ENCODE data around the gene PIGT. TPM values are rescaled to one million over a fixed set of nuclear protein-coding genes. Genes with fewer than 3 reads are reported as not detected.

Gene PIGT
- polyA plus RNA-seq, 1 of the 3 experiments (the other 2 are of a cell fraction) = 144 TPM

DNA sequence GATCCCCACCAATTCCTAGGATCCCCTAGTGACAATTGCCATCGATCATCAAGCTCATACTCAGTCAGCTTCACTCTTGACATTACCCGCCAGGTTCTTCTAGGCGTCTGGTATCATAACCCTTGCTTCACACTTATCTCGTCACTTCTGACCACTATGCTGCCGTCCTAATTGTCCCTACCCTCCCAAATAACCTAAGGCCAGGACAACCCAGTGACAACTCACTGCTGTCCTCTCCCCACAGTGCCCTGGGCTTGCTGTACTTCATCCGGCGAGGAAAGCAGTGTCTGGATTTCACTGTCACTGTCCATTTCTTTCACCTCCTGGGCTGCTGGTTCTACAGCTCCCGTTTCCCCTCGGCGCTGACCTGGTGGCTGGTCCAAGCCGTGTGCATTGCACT lies 49.3 kb upstream of the PIGT start (continued):
- TF ChIP-seq NRF1 (IDR thresholded peaks at IDR 0.05; ENCODE audit: low read depth, low read length) = no peak
- TF ChIP-seq, protein P1, sequence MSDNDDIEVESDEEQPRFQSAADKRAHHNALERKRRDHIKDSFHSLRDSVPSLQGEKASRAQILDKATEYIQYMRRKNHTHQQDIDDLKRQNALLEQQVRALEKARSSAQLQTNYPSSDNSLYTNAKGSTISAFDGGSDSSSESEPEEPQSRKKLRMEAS (IDR thresholded peaks at IDR 0.05; ENCODE audit: low read depth) = no peak
- TF ChIP-seq FOXJ3 (CRISPR knock-in tag; IDR thresholded peaks at IDR 0.05) = no peak
- TF ChIP-seq NFIC (IDR thresholded peaks at IDR 0.05; ENCODE audit: borderline replicate concordance) = no peak
- TF ChIP-seq RCOR1 (IDR thresholded peaks at IDR 0.05; ENCODE audit: low read length) = no peak
- no peak for TF ChIP-seq JUND (IDR thresholded peaks at IDR 0.05)

DNA sequence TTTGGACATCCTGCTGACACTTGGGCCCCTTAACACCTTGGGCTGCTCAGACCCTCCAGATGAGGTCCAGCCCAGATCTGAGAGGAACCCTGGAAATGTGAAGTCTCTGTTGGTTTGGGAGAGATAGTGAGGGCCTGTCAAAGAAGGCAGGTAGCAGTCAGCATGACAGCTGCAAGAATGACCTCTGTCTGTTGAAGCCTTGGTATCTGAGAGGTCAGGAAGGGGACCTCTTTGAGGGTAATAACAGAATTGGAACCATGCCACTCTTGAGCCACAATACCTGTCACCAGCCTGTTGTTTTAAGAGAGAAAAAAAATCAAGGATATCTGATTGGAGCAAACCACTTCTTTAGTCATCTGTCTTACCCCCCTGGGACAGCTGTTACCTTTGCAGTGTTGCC lies 48.8 kb upstream of the PIGT start:
- H2AFZ ChIP-seq (ENCODE audit: low read depth) = no peak overlapping the region
- no peaks in the 10 kb centered on the region for H4K20me1 ChIP-seq (ENCODE audit: insufficient read depth)
- no peaks in the 10 kb centered on the region for H3K27me3 ChIP-seq (ENCODE audit: insufficient read depth)
- TF ChIP-seq, protein P2, sequence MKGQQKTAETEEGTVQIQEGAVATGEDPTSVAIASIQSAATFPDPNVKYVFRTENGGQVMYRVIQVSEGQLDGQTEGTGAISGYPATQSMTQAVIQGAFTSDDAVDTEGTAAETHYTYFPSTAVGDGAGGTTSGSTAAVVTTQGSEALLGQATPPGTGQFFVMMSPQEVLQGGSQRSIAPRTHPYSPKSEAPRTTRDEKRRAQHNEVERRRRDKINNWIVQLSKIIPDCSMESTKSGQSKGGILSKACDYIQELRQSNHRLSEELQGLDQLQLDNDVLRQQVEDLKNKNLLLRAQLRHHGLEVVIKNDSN (IDR thresholded peaks at IDR 0.05; ENCODE audit: borderline replicate concordance, low read depth) = no peak
- TF ChIP-seq GATA2 (CRISPR knock-in tag; IDR thresholded peaks at IDR 0.05) = no peak
- no peak for TF ChIP-seq RCOR1 (IDR thresholded peaks at IDR 0.05; ENCODE audit: low read length)
- TF ChIP-seq EZH2phosphoT487 (IDR thresholded peaks at IDR 0.05; ENCODE audit: borderline replicate concordance, low read depth) = no peak
- TF ChIP-seq GABPA (IDR thresholded peaks at IDR 0.05; ENCODE audit: low read depth) = no peak
- no peak for TF ChIP-seq IRF3 (IDR thresholded peaks at IDR 0.05; ENCODE audit: low read depth, low read length)
- TF ChIP-seq NFIC (IDR thresholded peaks at IDR 0.05; ENCODE audit: borderline replicate concordance) = no peak
- TF ChIP-seq EP300 (IDR thresholded peaks at IDR 0.05; ENCODE audit: borderline replicate concordance in 1 of 2, low read depth in 1 of 2, low read length in 1 of 2) = no peak
- TF ChIP-seq YY1 (IDR thresholded peaks at IDR 0.05; ENCODE audit: low read depth) = no peak
- TF ChIP-seq, protein P3, sequence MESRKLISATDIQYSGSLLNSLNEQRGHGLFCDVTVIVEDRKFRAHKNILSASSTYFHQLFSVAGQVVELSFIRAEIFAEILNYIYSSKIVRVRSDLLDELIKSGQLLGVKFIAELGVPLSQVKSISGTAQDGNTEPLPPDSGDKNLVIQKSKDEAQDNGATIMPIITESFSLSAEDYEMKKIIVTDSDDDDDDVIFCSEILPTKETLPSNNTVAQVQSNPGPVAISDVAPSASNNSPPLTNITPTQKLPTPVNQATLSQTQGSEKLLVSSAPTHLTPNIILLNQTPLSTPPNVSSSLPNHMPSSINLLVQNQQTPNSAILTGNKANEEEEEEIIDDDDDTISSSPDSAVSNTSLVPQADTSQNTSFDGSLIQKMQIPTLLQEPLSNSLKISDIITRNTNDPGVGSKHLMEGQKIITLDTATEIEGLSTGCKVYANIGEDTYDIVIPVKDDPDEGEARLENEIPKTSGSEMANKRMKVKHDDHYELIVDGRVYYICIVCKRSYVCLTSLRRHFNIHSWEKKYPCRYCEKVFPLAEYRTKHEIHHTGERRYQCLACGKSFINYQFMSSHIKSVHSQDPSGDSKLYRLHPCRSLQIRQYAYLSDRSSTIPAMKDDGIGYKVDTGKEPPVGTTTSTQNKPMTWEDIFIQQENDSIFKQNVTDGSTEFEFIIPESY (IDR thresholded peaks at IDR 0.05; ENCODE audit: borderline replicate concordance, low read depth) = no peak
- TF ChIP-seq CTCF (IDR thresholded peaks at IDR 0.05) = no peak
- TF ChIP-seq SIN3A (IDR thresholded peaks at IDR 0.05; ENCODE audit: borderline replicate concordance, low read depth, low read length) = no peak
- TF ChIP-seq, protein P4, sequence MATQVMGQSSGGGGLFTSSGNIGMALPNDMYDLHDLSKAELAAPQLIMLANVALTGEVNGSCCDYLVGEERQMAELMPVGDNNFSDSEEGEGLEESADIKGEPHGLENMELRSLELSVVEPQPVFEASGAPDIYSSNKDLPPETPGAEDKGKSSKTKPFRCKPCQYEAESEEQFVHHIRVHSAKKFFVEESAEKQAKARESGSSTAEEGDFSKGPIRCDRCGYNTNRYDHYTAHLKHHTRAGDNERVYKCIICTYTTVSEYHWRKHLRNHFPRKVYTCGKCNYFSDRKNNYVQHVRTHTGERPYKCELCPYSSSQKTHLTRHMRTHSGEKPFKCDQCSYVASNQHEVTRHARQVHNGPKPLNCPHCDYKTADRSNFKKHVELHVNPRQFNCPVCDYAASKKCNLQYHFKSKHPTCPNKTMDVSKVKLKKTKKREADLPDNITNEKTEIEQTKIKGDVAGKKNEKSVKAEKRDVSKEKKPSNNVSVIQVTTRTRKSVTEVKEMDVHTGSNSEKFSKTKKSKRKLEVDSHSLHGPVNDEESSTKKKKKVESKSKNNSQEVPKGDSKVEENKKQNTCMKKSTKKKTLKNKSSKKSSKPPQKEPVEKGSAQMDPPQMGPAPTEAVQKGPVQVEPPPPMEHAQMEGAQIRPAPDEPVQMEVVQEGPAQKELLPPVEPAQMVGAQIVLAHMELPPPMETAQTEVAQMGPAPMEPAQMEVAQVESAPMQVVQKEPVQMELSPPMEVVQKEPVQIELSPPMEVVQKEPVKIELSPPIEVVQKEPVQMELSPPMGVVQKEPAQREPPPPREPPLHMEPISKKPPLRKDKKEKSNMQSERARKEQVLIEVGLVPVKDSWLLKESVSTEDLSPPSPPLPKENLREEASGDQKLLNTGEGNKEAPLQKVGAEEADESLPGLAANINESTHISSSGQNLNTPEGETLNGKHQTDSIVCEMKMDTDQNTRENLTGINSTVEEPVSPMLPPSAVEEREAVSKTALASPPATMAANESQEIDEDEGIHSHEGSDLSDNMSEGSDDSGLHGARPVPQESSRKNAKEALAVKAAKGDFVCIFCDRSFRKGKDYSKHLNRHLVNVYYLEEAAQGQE (IDR thresholded peaks at IDR 0.05; ENCODE audit: low read depth, low read length) = no peak
- no peak for TF ChIP-seq MEF2A (IDR thresholded peaks at IDR 0.05; ENCODE audit: borderline replicate concordance, low read depth)
- TF ChIP-seq RXRA (IDR thresholded peaks at IDR 0.05; ENCODE audit: borderline replicate concordance, low read depth) = no peak
- H3K4me1 ChIP-seq (ENCODE audit: control insufficient read depth in 1 of 2, insufficient read depth in 2 of 2, low read depth in 1 of 2, low read length in 1 of 2) = peaks cover 0 to 9% of the 10 kb centered on the region in 2 experiments; a peak in 1 of 4 replicates
- H3K36me3 ChIP-seq (replicated peaks in 1 of 2; ENCODE audit: control insufficient read depth in 1 of 2, insufficient read depth in 2 of 2, low read length in 1 of 2) = peaks cover 32 to 41% of the 10 kb centered on the region in 2 experiments
- H3K9ac ChIP-seq = no peak overlapping the region
- H3K27ac ChIP-seq (ENCODE audit: low read depth in 2 of 2, low read length in 1 of 2) = no peak overlapping the region
- no peaks in the 10 kb centered on the region for H3K9me3 ChIP-seq
- H3K4me2 ChIP-seq = no peak overlapping the region
- H3K79me2 ChIP-seq (ENCODE audit: insufficient read depth) = peaks cover 27% of the 10 kb centered on the region
- ChIA-PET POLR2A (no interaction called here), CTCF (interaction anchor here (0.6 to 15.6 kb wide), 6 partner anchors 9 to 404 kb away, joined by 3 to 143 read pairs (median 4); no protein-coding TSS in a partner anchor)
- no peak overlapping the region for H3K4me3 ChIP-seq (ENCODE audit: low read depth in 2 of 2, low read length in 1 of 2)
- no peaks in the 10 kb centered on the region for H3K9me2 ChIP-seq
- H3F3A ChIP-seq (replicated peaks; ENCODE audit: insufficient read depth) = no peaks in the 10 kb centered on the region
- no peak for DNase-seq

All from SK-N-SH (cell line).